DND-41 (cell line): Measurements from ENCODE around the gene PLCXD3.

Experiments used
- CTCF ChIP-seq: IDR thresholded peaks from 2 replicates; pipeline ENCODE4 v1.5.1; 2012; ENCODE audit warnings: borderline replicate concordance, low read length, moderate library complexity, mild to moderate bottlenecking; ENCODE audit not compliant: poor library complexity, severe bottlenecking; ENCODE audit errors: extremely low read depth
- EZH2 ChIP-seq: IDR thresholded peaks from 3 replicates; pipeline ENCODE4 v1.6.1; 2012; ENCODE audit warnings: borderline replicate concordance, low read depth, mild to moderate bottlenecking, moderate library complexity, low read length, inconsistent platforms; ENCODE audit not compliant: severe bottlenecking

- TF ChIP-seq CTCF (no peak), EZH2 (no peak)
Measured at GRCh38 chr5:41309275-41309674, 201.1 kb downstream of the PLCXD3 start.
